ENCODE data around the gene EPB41L4B.

GRCh38 chr9:109172935-109173334, 147.9 kb downstream of the EPB41L4B start:
- TF ChIP-seq, protein P1, sequence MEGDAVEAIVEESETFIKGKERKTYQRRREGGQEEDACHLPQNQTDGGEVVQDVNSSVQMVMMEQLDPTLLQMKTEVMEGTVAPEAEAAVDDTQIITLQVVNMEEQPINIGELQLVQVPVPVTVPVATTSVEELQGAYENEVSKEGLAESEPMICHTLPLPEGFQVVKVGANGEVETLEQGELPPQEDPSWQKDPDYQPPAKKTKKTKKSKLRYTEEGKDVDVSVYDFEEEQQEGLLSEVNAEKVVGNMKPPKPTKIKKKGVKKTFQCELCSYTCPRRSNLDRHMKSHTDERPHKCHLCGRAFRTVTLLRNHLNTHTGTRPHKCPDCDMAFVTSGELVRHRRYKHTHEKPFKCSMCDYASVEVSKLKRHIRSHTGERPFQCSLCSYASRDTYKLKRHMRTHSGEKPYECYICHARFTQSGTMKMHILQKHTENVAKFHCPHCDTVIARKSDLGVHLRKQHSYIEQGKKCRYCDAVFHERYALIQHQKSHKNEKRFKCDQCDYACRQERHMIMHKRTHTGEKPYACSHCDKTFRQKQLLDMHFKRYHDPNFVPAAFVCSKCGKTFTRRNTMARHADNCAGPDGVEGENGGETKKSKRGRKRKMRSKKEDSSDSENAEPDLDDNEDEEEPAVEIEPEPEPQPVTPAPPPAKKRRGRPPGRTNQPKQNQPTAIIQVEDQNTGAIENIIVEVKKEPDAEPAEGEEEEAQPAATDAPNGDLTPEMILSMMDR (conservative IDR thresholded peaks at IDR 0.05 in 1 of 2, IDR thresholded peaks at IDR 0.05 in 1 of 2; ENCODE audit: extremely low read depth in 1 of 2, insufficient read depth in 1 of 2, low read depth in 1 of 2, low read length in 2 of 2) = no peak
- TF ChIP-seq EZH2 (IDR thresholded peaks at IDR 0.05; ENCODE audit: borderline replicate concordance, low read length) = no peak
